HG03521 (cell line): Measurements from ENCODE around the gene GLYAT.
"Not testable (repeated sequence)": the region's sequence is repeated elsewhere in the genome, so short reads cannot be mapped to it uniquely, and the experiment has no call there.

Experiments
- ATAC-seq: cut with Tn5 transposase; IDR thresholded peaks from one replicate; pipeline ENCODE4 v1.9.1; 2021; ENCODE audit warnings: mild to moderate bottlenecking, moderate library complexity; ENCODE audit not compliant: unreplicated experiment

GLYAT gene

DNA sequence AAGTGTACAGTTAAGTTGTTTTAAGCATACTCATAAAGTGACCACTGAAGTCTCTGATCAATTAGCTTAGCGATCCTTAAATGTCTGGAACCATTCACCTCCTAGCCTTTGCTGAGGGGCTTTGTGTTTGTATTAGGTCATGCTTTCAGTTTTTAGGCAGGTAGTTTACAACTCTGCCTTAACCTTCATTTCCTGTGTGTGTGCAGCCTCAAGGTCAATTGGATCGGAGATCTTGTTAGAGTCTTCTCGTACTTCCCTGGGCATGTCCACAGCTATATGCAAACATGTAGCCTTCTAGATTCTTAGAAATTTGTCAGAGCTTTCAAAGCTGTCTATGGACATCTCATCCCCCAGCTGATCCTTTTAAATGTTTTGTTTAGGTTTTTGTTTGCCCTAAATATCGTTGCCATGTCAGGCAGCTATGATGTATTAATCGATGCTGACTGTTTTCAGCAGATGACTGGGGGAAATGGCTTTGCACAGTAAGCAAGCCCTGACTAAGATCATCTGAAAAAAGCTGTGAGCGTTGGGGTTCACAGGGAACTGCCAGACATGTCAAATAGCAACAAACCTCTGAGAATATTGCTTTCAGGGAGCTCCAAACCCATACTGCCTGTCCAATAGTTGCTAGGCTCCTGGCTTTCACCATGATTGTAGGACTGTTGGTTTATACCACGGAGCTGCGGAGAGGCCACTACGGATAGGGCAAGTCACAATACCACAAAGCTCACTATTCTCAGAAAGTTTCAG lies 45.6 kb downstream of the GLYAT start:
- ATAC-seq, result no peak

DNA sequence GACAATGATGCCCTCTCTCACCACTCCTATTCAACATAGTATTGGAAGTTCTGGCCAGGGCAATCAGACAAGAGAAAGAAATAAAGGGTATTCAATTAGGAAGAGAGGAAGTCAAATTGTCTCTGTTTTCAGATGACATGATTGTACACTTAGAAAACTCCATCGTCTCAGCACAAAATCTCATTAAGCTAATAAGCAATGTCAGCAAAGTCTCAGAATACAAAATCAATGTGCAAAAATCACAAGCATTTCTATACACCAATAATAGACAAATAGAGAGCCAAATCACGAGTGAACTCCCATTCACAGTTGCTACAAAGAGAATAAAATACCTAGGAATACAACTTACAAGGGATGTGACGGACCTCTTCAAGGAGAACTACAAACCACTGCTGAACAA lies 49.1 kb downstream of the GLYAT start:
- ATAC-seq, result not testable (repeated sequence)

DNA sequence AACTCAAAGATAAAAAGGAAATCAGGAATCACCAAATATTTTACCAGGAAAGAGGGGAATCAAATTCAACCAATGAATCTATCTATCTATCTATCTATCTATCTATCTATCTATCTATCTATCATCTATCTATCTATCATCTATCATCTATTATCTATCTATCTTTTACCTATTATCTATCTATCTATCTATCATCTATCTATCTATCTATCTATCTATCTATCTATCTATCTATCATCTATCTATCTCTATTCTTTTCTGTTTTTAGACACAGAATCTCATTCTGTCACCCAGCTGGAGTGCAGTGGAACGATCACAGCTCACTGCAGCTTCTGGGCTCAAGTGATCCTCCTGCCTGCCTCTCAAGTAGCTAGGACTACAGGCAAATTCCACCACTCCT lies 54.2 kb downstream of the GLYAT start:
- ATAC-seq, result not testable (repeated sequence)

DNA sequence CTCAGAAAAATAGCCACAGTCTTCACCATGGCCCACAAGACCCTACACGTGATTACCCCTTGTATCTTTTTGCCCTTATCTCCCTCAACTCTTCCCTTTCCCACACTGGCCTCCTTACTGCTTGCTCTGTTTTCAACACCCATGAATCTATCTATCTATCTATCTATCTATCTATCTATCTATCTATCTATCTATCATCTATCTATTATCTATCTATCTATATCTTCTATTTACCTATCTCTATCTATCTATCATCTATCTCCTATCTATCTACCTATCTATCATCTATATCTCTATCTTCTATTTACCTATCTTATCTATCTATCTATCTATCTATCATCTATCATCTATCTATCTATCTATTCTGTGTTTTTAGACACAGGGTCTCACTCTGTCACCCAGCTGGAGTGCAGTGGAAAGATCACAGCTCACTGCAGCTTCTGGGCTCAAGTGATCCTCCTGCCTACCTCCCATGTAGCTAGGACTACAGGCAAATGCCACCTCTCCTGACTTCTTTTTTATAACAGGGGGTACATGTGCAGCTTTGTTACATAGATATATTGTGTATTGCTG lies 55.1 kb downstream of the GLYAT start:
- ATAC-seq, result no peak

DNA sequence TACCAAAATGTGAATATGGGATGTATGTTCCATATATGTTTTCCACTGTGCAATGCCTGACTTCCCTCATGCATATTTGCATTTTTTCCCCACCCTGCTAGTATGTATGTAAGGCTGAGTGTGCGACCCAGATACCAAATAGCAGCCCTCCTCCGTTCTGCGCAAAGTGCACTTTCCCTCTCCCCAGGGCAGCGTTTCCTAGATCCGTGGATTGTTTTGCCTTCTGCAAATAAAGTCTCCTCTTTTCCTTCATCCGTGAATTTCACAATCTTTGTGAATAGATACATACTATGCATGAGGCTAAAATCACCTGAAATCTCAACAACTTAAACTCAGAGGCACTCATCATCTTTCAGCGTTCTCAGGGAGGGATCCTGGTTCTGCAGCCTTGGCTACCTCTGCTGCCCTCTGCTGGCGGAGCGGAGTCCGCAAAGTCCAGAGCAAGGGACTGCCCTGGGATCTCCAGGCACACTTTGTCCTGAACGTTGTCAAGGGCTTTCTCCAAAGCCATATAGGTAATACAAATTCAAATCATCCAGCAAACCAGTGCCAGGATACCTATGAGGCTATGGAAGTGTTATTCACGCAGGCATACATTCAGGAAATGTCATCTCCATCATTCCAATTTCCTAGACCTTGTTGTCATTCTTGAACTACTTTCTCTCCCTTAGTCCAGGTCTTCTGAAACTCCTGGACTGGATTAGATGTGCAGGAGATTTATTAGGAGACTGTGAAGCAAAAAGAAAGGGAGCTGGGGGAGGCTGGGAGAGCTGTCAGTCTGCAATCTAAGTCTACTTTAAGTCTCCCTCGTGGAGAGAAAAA lies 56.2 kb downstream of the GLYAT start:
- peak; percentile 71 for ATAC-seq

DNA sequence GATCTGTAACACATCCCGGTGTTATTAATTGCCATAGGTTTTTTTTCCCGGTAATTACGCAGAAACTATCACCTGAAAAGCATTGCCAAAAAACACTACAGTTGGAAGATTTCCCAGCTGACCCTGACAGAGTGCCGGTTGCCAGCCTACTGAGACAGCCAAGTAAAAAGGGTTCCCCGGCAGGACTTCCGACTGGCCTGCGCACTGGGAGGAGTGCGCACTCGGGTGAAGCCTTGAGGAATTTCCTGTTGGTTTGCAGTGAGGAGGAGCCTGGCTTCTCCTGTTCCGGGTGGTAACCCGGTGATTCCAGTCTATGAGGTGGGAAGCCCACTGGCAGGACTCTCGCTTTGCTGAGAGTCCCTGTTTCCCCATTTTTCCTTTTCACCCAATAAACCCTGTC lies 57.1 kb downstream of the GLYAT start:
- ATAC-seq, result no peak

DNA sequence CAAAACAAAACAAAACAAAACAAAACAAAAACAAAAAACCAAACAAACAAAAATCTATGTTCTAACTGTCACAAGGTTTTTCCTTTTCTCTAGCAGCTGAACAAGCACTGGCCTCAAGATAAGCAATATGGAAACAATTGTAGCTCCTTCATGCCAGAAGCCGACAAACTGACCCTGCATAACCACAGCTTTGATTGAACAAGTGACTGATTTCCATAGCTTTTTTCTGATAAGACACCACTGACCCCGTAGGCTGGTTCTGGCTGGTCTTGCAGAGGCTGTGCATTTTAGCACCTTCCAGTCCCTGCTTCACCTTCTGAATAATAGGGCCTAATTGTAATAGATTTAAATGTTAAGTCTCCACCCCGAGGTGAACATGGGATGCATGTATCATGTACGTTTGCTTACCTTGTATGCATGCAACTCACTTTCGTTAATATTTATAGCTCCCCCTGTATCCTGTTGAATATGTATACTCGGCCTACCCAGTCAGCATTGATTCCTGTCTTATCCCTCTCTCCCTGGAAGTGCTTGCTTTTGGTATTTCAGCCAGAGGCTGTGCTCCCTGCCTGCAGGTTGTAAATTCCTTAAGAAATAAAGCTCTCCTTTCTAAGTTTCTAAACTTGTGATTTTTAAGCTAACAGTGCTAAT lies 59.6 kb downstream of the GLYAT start:
- ATAC-seq, result no peak

DNA sequence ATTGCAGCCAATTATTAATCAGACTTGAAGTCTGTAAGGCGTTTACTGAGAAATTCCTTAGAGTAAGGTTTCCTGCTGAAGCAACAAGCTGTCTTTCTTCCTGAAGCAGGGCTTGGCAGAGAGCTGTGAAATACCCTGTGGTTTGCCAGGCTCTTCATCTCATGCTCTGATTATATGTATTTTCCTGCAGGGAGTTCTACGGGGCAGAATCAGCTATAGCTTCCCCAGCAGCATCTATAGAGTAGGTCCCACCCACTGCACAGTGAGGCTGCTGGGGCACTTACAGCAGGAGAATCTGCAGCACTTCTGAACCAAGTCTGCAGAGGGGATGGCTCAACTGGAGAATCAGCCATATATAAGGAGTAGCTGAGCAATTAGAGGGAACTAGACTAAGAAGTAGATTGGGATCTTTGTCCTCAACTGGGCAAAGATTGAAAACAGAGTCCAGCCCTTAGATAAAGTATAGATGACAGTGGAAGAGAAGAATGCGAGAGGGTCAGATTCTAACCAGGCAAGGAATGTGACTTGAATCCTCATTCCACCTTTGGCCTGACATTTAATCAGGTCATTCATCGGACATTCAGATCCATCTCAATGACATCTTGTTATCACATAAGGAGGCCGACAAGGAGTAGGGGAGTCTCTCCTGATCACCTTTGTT lies 71.7 kb downstream of the GLYAT start:
- no peak for ATAC-seq

DNA sequence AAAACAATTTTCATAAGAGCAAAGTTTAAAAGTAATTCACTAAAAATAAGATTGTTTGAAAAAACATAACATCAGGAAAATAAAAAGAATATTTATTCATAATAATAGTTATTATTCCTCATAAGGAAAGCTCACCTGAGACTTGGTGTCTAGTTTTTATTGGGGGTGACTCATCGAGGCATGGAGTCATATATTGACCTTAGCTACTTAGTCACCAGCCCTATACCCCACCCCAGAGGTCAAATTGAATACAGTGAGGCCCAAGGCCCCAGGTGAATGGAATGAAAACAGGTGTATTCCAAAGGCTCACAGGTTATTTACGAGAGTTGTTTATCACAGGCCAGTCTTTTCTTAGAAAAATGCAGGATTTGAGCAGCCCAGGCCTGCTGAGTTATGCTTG lies 72.3 kb downstream of the GLYAT start:
- no peak for ATAC-seq
